Right cardiac atrium (tissue), 5 donors: ENCODE data around the gene GSS. TPM values are rescaled to one million over a fixed set of nuclear protein-coding genes. Genes with fewer than 3 reads are reported as not detected.

Source experiments
- ATAC-seq, 2 donors: fragments of 200-7000 bp; cut with Tn5 transposase; one replicate each; pipeline versions ENCODE4 v1.8.0 to v1.9.1; 2020; ENCODE audit warnings: moderate library complexity in 2 of 2, mild to moderate bottlenecking in 1 of 2
- DNase-seq, 3 donors: peaks; one replicate each; pipeline ENCODE4 v3.0.0-alpha.2; 2020
- H3K27ac ChIP-seq: one replicate; pipeline ENCODE4 v1.5.1; 2013; ENCODE audit warnings: mild to moderate bottlenecking, low read length, control low read depth, moderate library complexity
- H3K27me3 ChIP-seq: one replicate; pipeline ENCODE4 v1.6.1; 2013; ENCODE audit not compliant: control insufficient read depth, insufficient read depth
- H3K4me1 ChIP-seq: one replicate; pipeline ENCODE4 v1.6.1; 2013; ENCODE audit warnings: low read length; ENCODE audit not compliant: control insufficient read depth, insufficient read depth
- H3K4me3 ChIP-seq: one replicate; pipeline ENCODE4 v1.5.1; 2013; ENCODE audit warnings: low read length, control low read depth
- H3K9me3 ChIP-seq: one replicate; pipeline ENCODE4 v1.6.1; 2013; ENCODE audit warnings: low read length; ENCODE audit not compliant: control insufficient read depth
- WGBS: extraction: QIAGEN DNeasy Blood & Tissue Kit; methylation state at CpG from one replicate; pipeline ENCODE4 v1.1.7; 2013; 5-methylcytosine and 5-hydroxymethylcytosine counted together
- intact Hi-C, 4 donors: fragments of 100-400 bp; cut with DNase I; formaldehyde crosslinking; loops; one replicate each; pipeline versions ENCODE4 v1.11.0 to v1.14.0; 2022 to 2023
- polyA plus RNA-seq: library from polyadenylated mRNA; stranded (reverse); fragments of 200-250 nt; gene quantifications from one replicate; pipeline ENCODE4 v1.2.3, GENCODE V29; 2013
- total RNA-seq, 4 donors: library from RNA; stranded (reverse); fragmentation: NEBNext Ultra II Directional; extraction: Animal tissue kit (Norgen Biotek cat#: 25700); gene quantifications; one replicate each; pipeline ENCODE4 v1.2.1, GENCODE V29; 2021
- donor health status: healthy with polysubstance abuse.
- donor health status: DM: no; HTN: yes; CAD: no.
- donor health status: DM: no; HTN: no; CAD: no.
- donor health status: DM: no; HTN: yes; CAD: no; lungs with severe emphysema.
- donor health status: DM: yes; HTN: yes; CAD: no.

The GSS gene
- total and polyA plus RNA-seq, 5 donors = 23.6 to 37.7 (median 27.0) TPM

GRCh38 chr20:34942301-34942700 is 13.3 kb downstream of the GSS start:
- intact Hi-C loops = no loop called here
- no peak for DNase-seq
- ATAC-seq = no peak
- WGBS = 94% methylated on average over 9 of the region's 9 CpGs
- Histone ChIP-seq H3K27me3 (no peaks in the 10 kb centered on the region), H3K27ac (no peak overlapping the region), H3K4me3 (no peak overlapping the region), H3K9me3 (no peaks in the 10 kb centered on the region), H3K4me1 (peaks cover 3% of the 10 kb centered on the region)

GRCh38 chr20:34941226-34941625 is 14.4 kb downstream of the GSS start:
- ATAC-seq (no peak), DNase-seq (no peak)
- peaks cover 3% of the 10 kb centered on the region for H3K4me1 ChIP-seq
- intact Hi-C loops = no loop called here
- WGBS = 91% methylated on average over 4 of the region's 4 CpGs
- no peak overlapping the region for H3K4me3 ChIP-seq
- H3K27me3 ChIP-seq = no peaks in the 10 kb centered on the region
- no peak overlapping the region for H3K27ac ChIP-seq
- H3K9me3 ChIP-seq = no peaks in the 10 kb centered on the region

GRCh38 chr20:34940081-34940481 is 15.5 kb downstream of the GSS start:
- intact Hi-C loops = no loop called here
- Histone ChIP-seq H3K27me3 (no peaks in the 10 kb centered on the region), H3K9me3 (no peaks in the 10 kb centered on the region), H3K4me1 (no peaks in the 10 kb centered on the region), H3K27ac (peak overlapping the region; percentile 82), H3K4me3 (no peak overlapping the region)
- 65% methylated on average over 1 of the region's 1 CpG for WGBS
- ATAC-seq (peak; percentile 35 to 66), DNase-seq (no peak)

DNA sequence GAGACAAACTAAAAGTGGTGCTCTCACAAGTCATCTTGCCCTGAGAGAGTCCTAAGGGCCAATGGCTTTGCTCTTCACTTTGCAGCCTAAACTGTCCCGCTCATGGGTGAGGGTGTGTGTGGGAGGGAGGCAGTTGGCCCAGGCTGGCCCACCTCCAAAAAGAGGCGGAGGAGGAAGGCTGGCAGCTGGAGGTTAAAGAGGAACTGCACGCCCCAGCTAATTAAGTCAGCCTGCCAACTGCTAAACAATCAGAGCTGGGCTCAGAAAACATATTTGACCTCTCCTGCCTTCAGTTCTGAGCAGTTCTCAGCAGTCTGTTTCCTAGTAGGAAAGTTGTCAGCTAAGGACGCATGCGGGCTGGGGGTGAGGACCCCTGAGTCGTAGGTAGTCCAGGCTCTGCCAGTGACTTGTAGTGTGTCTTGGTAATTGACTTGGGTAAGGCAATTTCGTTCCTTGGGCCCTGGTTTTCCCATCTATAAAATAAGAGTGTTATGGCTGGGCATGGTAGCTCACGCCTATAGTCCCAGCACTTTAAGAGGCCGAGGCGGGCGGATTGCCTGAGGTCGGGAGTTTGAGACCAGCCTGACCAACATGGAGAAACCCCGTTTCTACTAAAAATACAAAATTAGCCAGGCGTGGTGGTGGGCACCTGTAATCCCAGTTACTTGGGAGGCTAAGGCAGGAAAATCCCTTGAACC is 17.0 kb downstream of the GSS start:
- Histone ChIP-seq H3K4me3 (no peak overlapping the region), H3K27me3 (no peaks in the 10 kb centered on the region), H3K9me3 (no peaks in the 10 kb centered on the region), H3K27ac (peak overlapping the region; percentile 16), H3K4me1 (no peaks in the 10 kb centered on the region)
- DNase-seq = peak; percentile 64 to 89 (median 84)
- peak; percentile 76 to 85 for ATAC-seq
- intact Hi-C loops = no loop called here
- WGBS = 69% methylated on average over 14 of the region's 14 CpGs

- no peak overlapping the region for H3K27ac ChIP-seq
- intact Hi-C loops = no loop called here
- no peaks in the 10 kb centered on the region for H3K9me3 ChIP-seq
- H3K4me1 ChIP-seq = no peaks in the 10 kb centered on the region
- no peaks in the 10 kb centered on the region for H3K27me3 ChIP-seq
- WGBS = 90% methylated on average over 7 of the region's 7 CpGs
- no peak for DNase-seq
- no peak overlapping the region for H3K4me3 ChIP-seq
- peak in 1 of 2 donors; percentile 13 for ATAC-seq
These were observed 23.8 kb downstream of the GSS start for GRCh38 chr20:34931771-34932170.

GRCh38 chr20:34928411-34928810 is 27.2 kb downstream of the GSS start:
- Histone ChIP-seq H3K4me3 (no peak overlapping the region), H3K27ac (no peak overlapping the region), H3K4me1 (peaks cover 2% of the 10 kb centered on the region), H3K27me3 (no peaks in the 10 kb centered on the region), H3K9me3 (no peaks in the 10 kb centered on the region)
- ATAC-seq (no peak), DNase-seq (no peak)
- WGBS = 79% methylated on average over 2 of the region's 2 CpGs
- intact Hi-C loops = no loop called here

GRCh38 chr20:34927736-34928135 is 27.9 kb downstream of the GSS start:
- Histone ChIP-seq H3K27ac (no peak overlapping the region), H3K4me3 (no peak overlapping the region), H3K27me3 (no peaks in the 10 kb centered on the region), H3K9me3 (no peaks in the 10 kb centered on the region), H3K4me1 (peaks cover 2% of the 10 kb centered on the region)
- DNase-seq (no peak), ATAC-seq (no peak)
- intact Hi-C loops = no loop called here
- WGBS = 97% methylated on average over 1 of the region's 1 CpG

GRCh38 chr20:34926581-34926980 is 29.0 kb downstream of the GSS start:
- H3K27ac ChIP-seq = no peak overlapping the region
- ATAC-seq (no peak), DNase-seq (no peak)
- 93% methylated on average over 1 of the region's 1 CpG for whole genome bisulfite sequencing
- peaks cover 2% of the 10 kb centered on the region for H3K4me1 ChIP-seq
- no peak overlapping the region for H3K4me3 ChIP-seq
- intact Hi-C loops = no loop called here
- no peaks in the 10 kb centered on the region for H3K9me3 ChIP-seq
- H3K27me3 ChIP-seq = no peaks in the 10 kb centered on the region

DNA sequence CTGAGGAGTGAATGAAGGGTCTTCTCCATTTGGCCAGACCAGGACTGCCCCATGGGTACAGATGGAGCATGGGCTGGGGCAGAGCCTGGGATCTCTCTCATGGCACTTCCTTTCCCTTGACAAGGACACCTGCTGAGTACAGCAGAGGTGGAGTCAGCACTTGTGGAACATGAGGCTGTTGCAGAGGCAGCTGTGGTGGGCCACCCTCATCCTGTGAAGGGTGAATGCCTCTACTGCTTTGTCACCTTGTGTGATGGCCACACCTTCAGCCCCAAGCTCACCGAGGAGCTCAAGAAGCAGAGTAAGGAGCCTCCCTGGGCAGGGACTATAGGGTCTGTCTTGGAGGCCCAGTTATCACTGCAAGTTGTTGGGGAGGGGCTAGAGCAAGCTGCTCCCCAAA is 29.6 kb downstream of the GSS start:
- WGBS = 79% methylated on average over 1 of the region's 1 CpG
- Histone ChIP-seq H3K27me3 (no peaks in the 10 kb centered on the region), H3K9me3 (no peaks in the 10 kb centered on the region), H3K4me1 (peaks cover 2% of the 10 kb centered on the region), H3K27ac (peak overlapping the region; percentile 13), H3K4me3 (no peak overlapping the region)
- DNase-seq (no peak), ATAC-seq (no peak)
- intact Hi-C loops = no loop called here

- no peak for DNase-seq
- intact Hi-C loops = no loop called here
- H3K9me3 ChIP-seq = no peaks in the 10 kb centered on the region
- H3K27me3 ChIP-seq = no peaks in the 10 kb centered on the region
- no peak for ATAC-seq
- H3K4me3 ChIP-seq = no peak overlapping the region
- peak overlapping the region; percentile 28 for H3K27ac ChIP-seq
- WGBS = 86% methylated on average over 3 of the region's 3 CpGs
- peaks cover 2% of the 10 kb centered on the region for H3K4me1 ChIP-seq
These were observed 30.3 kb downstream of the GSS start for GRCh38 chr20:34925341-34925740.

GRCh38 chr20:34923414-34923813 is 32.2 kb downstream of the GSS start:
- intact Hi-C loops = no loop called here
- WGBS = 98% methylated on average over 2 of the region's 2 CpGs
- Histone ChIP-seq H3K4me3 (no peak overlapping the region), H3K9me3 (no peaks in the 10 kb centered on the region), H3K27me3 (no peaks in the 10 kb centered on the region), H3K4me1 (peaks cover 2% of the 10 kb centered on the region), H3K27ac (peak overlapping the region; percentile 30)
- ATAC-seq (no peak), DNase-seq (no peak)
